Astrocyte (in vitro differentiated cells and primary cell): ENCODE results near the gene VEGFD. TPM values are rescaled to one million over a fixed set of nuclear protein-coding genes. Genes with fewer than 3 reads are reported as not detected.
A peak's percentile ranks its signal among the peaks of the same experiment; 100 is the strongest.

Source experiments
- DNase-seq: peaks from one replicate; pipeline ENCODE4 v3.0.0-alpha.2; 2010; ENCODE audit warnings: low read depth
- FAIRE-seq: peaks from 2 replicates; lab custom pipeline; 2011; peaks lifted over from hg19 to GRCh38; lab: Jason Lieb, UNC
- H2AFZ ChIP-seq: 2 replicates; pipeline ENCODE4 v1.6.0; 2012; ENCODE audit warnings: low read depth, low read length, inconsistent platforms
- H3K27ac ChIP-seq: 2 replicates; pipeline ENCODE4 v1.5.1; 2011; ENCODE audit warnings: low read depth, low read length, inconsistent platforms
- H3K27me3 ChIP-seq: 2 replicates; pipeline ENCODE4 v1.6.0; 2011; ENCODE audit warnings: low read length, inconsistent platforms; ENCODE audit not compliant: insufficient read depth
- H3K36me3 ChIP-seq: 2 replicates; pipeline ENCODE4 v1.5.1; 2011; ENCODE audit warnings: low read length, inconsistent platforms; ENCODE audit not compliant: insufficient read depth
- H3K4me1 ChIP-seq: 2 replicates; pipeline ENCODE4 v1.5.1; 2011; ENCODE audit warnings: low read length, inconsistent platforms; ENCODE audit not compliant: insufficient read depth
- H3K4me2 ChIP-seq: 2 replicates; pipeline ENCODE4 v1.6.0; 2012; ENCODE audit warnings: low read length, inconsistent platforms
- H3K4me3 ChIP-seq: 2 replicates; pipeline ENCODE4 v1.5.1; 2011; ENCODE audit warnings: low read depth, mild to moderate bottlenecking, low read length, inconsistent platforms; ENCODE audit not compliant: insufficient read depth
- H3K79me2 ChIP-seq: 2 replicates; pipeline ENCODE4 v1.6.0; 2012; ENCODE audit warnings: mild to moderate bottlenecking, low read length, inconsistent platforms; ENCODE audit not compliant: insufficient read depth
- H3K9ac ChIP-seq: 2 replicates; pipeline ENCODE4 v1.6.0; 2012; ENCODE audit warnings: mild to moderate bottlenecking, low read length, inconsistent platforms
- H3K9me3 ChIP-seq: 2 replicates; pipeline ENCODE4 v1.5.1; 2012; ENCODE audit warnings: low read depth, mild to moderate bottlenecking, low read length, inconsistent platforms; ENCODE audit not compliant: insufficient read depth
- H4K20me1 ChIP-seq: 2 replicates; pipeline ENCODE4 v1.6.0; 2012; ENCODE audit warnings: low read length, inconsistent platforms; ENCODE audit not compliant: insufficient read depth
- H3K27ac Mint-ChIP-seq: one replicate; pipeline ENCODE4 v1.8.0; 2021; ENCODE audit warnings: mild to moderate bottlenecking, mixed read lengths; ENCODE audit not compliant: unreplicated experiment
- H3K27me3 Mint-ChIP-seq: one replicate; pipeline ENCODE4 v1.8.0; 2021; ENCODE audit warnings: low read depth, mixed read lengths; ENCODE audit not compliant: unreplicated experiment
- H3K36me3 Mint-ChIP-seq: one replicate; pipeline ENCODE4 v1.8.0; 2021; ENCODE audit warnings: low read depth, mixed read lengths; ENCODE audit not compliant: unreplicated experiment
- H3K4me1 Mint-ChIP-seq: one replicate; pipeline ENCODE4 v1.8.0; 2021; ENCODE audit warnings: low read depth, mixed read lengths; ENCODE audit not compliant: unreplicated experiment
- H3K4me3 Mint-ChIP-seq: one replicate; pipeline ENCODE4 v1.8.0; 2021; ENCODE audit warnings: mild to moderate bottlenecking, moderate library complexity, mixed read lengths; ENCODE audit not compliant: unreplicated experiment
- H3K9me3 Mint-ChIP-seq: one replicate; pipeline ENCODE4 v1.8.0; 2021; ENCODE audit warnings: mild to moderate bottlenecking, mixed read lengths; ENCODE audit not compliant: unreplicated experiment
- CTCF ChIP-seq: IDR thresholded peaks from 2 replicates; pipeline ENCODE4 v1.5.1; 2011; ENCODE audit warnings: low read depth, mild to moderate bottlenecking, inconsistent platforms, low read length, moderate library complexity; ENCODE audit not compliant: insufficient read depth
- EZH2 ChIP-seq: IDR thresholded peaks from 2 replicates; pipeline ENCODE4 v1.6.1; 2012; ENCODE audit warnings: mild to moderate bottlenecking, low read length, inconsistent platforms; ENCODE audit not compliant: insufficient read depth
- total RNA-seq: library from RNA; stranded (reverse); gene quantifications from 2 replicates; pipeline ENCODE4 v1.2.1, GENCODE V29; 2021

The VEGFD gene
- total RNA-seq, 1 donor from 2014 or later, result not detected

- Mint-ChIP-seq H3K27ac (no peak overlapping the region), H3K27me3 (no peaks in the 10 kb centered on the region), H3K36me3 (no peaks in the 10 kb centered on the region), H3K9me3 (no peaks in the 10 kb centered on the region), H3K4me1 (no peaks in the 10 kb centered on the region), H3K4me3 (no peak overlapping the region)
- Histone ChIP-seq H2AFZ (no peak overlapping the region), H3K4me3 (no peak overlapping the region), H3K27ac (no peak overlapping the region), H3K27me3 (no peaks in the 10 kb centered on the region), H3K79me2 (no peaks in the 10 kb centered on the region), H3K4me1 (no peaks in the 10 kb centered on the region), H3K36me3 (no peaks in the 10 kb centered on the region), H3K4me2 (no peak overlapping the region), H4K20me1 (no peaks in the 10 kb centered on the region), H3K9me3 (no peaks in the 10 kb centered on the region), H3K9ac (no peak overlapping the region)
- FAIRE-seq, result peak; percentile 41
- DNase-seq, result no peak
- no peak for TF ChIP-seq EZH2
- TF ChIP-seq CTCF, result no peak
These were observed 26.7 kb upstream of the VEGFD start for GRCh38 chrX:15410947-15411346.

- H3K9me3 Mint-ChIP-seq, result no peaks in the 10 kb centered on the region
- no peak overlapping the region for H3K4me3 ChIP-seq
- no peak overlapping the region for H2AFZ ChIP-seq
- H3K27ac ChIP-seq, result no peak overlapping the region
- no peaks in the 10 kb centered on the region for H3K36me3 ChIP-seq
- H3K36me3 Mint-ChIP-seq, result no peaks in the 10 kb centered on the region
- no peaks in the 10 kb centered on the region for H3K27me3 ChIP-seq
- no peaks in the 10 kb centered on the region for H3K79me2 ChIP-seq
- H3K4me1 Mint-ChIP-seq, result no peaks in the 10 kb centered on the region
- no peaks in the 10 kb centered on the region for H3K27me3 Mint-ChIP-seq
- no peak overlapping the region for H3K4me3 Mint-ChIP-seq
- no peaks in the 10 kb centered on the region for H4K20me1 ChIP-seq
- H3K9me3 ChIP-seq, result no peaks in the 10 kb centered on the region
- no peak for DNase-seq
- H3K9ac ChIP-seq, result no peak overlapping the region
- no peak overlapping the region for H3K4me2 ChIP-seq
- FAIRE-seq, result peak; percentile 34
- no peak overlapping the region for H3K27ac Mint-ChIP-seq
- no peaks in the 10 kb centered on the region for H3K4me1 ChIP-seq
- TF ChIP-seq EZH2 (no peak), CTCF (no peak)
These were observed 26.2 kb upstream of the VEGFD start for GRCh38 chrX:15410430-15410829.

GRCh38 chrX:15405846-15406245, 21.6 kb upstream of the VEGFD start:
- no peak overlapping the region for H3K9ac ChIP-seq
- no peak overlapping the region for H3K4me3 ChIP-seq
- Mint-ChIP-seq H3K36me3 (no peaks in the 10 kb centered on the region), H3K27me3 (no peaks in the 10 kb centered on the region), H3K4me1 (no peaks in the 10 kb centered on the region), H3K27ac (no peak overlapping the region), H3K9me3 (no peaks in the 10 kb centered on the region), H3K4me3 (no peak overlapping the region)
- peak; percentile 66 for FAIRE-seq
- H3K4me1 ChIP-seq, result no peaks in the 10 kb centered on the region
- H3K9me3 ChIP-seq, result no peaks in the 10 kb centered on the region
- no peak for TF ChIP-seq EZH2
- TF ChIP-seq CTCF, result no peak
- H3K27me3 ChIP-seq, result no peaks in the 10 kb centered on the region
- no peaks in the 10 kb centered on the region for H3K36me3 ChIP-seq
- no peak overlapping the region for H3K27ac ChIP-seq
- DNase-seq, result no peak
- no peaks in the 10 kb centered on the region for H4K20me1 ChIP-seq
- no peak overlapping the region for H2AFZ ChIP-seq
- no peak overlapping the region for H3K4me2 ChIP-seq
- no peaks in the 10 kb centered on the region for H3K79me2 ChIP-seq
